ENCODE measurements around the gene SH2D2A.
"Not testable (repeated sequence)": the region's sequence is repeated elsewhere in the genome, so short reads cannot be mapped to it uniquely, and the experiment has no call there.

SH2D2A gene

DNA sequence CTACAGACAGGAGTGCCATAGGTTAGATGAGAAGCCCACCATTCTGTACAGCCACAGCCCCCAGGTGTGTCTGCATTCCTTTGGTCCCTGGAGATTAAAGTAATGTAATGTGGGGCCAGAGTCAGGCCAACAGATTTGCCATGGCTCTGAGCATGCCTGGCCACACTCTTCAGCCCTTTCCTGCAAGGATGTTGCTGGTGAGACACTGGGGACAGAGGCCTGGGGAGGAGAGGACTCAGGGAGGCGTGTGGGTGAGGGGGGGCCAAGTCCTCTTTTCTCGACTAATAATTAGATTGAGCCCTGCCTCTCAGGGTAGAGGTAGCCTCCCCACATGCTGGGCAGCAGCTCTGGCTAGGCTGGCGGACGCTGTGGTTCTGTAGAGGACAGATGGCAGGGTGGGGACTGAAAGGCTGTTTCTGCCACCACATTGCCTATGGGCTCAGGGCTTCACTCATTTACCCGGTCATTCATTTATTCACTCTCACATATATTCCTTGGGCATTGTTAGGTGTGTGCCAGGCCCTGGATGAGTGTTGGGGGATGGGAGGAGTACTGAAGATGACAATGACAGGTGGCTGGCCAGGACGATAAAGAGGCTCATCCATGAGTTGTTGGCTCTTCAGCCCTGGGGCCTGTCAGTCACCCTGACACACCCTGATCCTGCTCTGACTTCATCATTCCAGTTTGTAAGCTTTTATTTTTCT lies 56.4 kb downstream of the SH2D2A start:
- H3K27ac ChIP-seq: no peak overlapping the region; the same call in 1 of the 2 replicates
- TF ChIP-seq, protein P1, sequence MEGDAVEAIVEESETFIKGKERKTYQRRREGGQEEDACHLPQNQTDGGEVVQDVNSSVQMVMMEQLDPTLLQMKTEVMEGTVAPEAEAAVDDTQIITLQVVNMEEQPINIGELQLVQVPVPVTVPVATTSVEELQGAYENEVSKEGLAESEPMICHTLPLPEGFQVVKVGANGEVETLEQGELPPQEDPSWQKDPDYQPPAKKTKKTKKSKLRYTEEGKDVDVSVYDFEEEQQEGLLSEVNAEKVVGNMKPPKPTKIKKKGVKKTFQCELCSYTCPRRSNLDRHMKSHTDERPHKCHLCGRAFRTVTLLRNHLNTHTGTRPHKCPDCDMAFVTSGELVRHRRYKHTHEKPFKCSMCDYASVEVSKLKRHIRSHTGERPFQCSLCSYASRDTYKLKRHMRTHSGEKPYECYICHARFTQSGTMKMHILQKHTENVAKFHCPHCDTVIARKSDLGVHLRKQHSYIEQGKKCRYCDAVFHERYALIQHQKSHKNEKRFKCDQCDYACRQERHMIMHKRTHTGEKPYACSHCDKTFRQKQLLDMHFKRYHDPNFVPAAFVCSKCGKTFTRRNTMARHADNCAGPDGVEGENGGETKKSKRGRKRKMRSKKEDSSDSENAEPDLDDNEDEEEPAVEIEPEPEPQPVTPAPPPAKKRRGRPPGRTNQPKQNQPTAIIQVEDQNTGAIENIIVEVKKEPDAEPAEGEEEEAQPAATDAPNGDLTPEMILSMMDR (IDR thresholded peaks at IDR 0.05): no peak

DNA sequence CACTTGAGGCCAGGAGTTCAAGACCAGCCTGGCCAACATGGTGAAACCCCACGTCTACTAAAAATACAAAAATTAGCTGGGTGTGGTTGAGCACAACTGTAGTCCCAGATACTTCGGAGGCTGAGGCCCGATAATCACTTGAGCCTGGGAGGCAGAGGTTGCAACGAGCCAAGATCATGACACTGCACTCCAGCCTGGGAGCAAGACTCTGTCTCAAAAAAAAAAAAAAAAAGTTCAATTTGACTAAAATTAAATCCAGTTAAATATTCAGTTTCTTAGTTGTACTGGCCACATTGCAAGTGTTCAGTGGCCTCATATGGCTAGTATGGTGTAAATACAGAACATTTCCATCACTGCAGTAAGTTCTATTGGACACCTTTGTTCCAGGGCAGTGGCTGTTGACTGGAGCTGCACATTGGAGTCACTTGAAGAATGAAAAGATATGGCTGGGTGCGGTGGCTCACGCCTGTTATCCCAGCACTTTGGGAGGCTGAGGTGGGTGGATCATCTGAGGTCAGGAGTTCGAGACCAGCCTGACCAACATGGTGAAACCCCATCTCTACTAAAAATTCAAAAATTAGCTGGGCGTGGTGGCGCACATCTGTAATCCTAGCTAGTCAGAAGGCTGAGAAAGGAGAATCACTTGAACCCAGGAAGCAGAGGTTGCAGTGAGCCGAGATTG lies 58.9 kb downstream of the SH2D2A start:
- H3K27ac ChIP-seq: not testable (repeated sequence)

DNA sequence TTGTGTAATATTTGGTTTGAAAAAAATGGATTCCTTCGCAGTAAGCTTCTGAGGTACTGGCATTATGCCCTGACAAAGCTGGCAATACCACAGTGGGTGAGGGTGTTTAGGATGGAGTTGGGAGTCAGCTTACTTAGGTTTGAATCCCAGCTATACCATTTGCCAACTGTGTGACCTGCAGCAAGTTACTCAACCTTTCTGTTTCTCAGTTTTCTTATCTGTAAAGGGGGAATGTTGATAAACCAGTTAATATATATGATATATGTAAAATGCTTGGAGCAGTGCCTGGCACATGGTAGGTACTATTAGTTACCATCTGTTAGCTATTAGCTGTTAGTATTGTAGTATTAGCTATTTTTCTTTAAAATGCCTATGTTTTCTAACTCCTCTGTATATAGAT lies 60.3 kb downstream of the SH2D2A start:
- TF ChIP-seq, protein P1 (IDR thresholded peaks at IDR 0.05): no peak
- TF ChIP-seq ZFX (IDR thresholded peaks at IDR 0.05; ENCODE audit: borderline replicate concordance): no peak
- no peak overlapping the region for H3K27ac ChIP-seq
